ENCODE measurements around the gene KRT222. TPM values are rescaled to one million over a fixed set of nuclear protein-coding genes. Genes with fewer than 3 reads are reported as not detected.

KRT222 gene
- total RNA-seq, 1 donor from 2014 or later, result 1.3 TPM

DNA sequence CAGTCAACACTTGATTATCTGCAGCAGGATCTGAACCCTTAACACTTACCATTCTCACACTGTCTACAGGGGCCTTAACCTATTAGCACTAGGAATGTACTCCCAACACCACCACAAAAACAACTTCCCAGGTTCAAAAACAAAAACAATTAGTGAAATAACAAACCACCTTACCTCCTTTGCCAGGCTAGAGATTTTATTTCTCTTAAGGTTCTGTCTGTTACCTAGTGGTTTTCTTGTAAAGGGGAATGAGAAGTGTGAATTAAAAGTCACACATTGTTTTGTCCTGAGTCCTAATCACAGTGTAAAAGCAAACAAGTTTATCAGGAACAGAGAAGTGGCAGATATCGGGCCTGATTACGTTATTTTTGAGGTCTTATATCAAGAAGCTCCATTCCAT, 27.0 kb downstream of the KRT222 start:
- Histone ChIP-seq H3K4me3 (no peak overlapping the region), H3K36me3 (peaks cover 98% of the 10 kb centered on the region), H3K9me3 (no peaks in the 10 kb centered on the region), H3K27me3 (ENCODE audit: low read depth) (no peaks in the 10 kb centered on the region), H3K4me1 (no peaks in the 10 kb centered on the region), H3K27ac (no peak overlapping the region)
- intact Hi-C loops (cut with DNase I), result no loop called here
- ATAC-seq (no peak), DNase-seq (no peak)
- TF ChIP-seq, protein P1, sequence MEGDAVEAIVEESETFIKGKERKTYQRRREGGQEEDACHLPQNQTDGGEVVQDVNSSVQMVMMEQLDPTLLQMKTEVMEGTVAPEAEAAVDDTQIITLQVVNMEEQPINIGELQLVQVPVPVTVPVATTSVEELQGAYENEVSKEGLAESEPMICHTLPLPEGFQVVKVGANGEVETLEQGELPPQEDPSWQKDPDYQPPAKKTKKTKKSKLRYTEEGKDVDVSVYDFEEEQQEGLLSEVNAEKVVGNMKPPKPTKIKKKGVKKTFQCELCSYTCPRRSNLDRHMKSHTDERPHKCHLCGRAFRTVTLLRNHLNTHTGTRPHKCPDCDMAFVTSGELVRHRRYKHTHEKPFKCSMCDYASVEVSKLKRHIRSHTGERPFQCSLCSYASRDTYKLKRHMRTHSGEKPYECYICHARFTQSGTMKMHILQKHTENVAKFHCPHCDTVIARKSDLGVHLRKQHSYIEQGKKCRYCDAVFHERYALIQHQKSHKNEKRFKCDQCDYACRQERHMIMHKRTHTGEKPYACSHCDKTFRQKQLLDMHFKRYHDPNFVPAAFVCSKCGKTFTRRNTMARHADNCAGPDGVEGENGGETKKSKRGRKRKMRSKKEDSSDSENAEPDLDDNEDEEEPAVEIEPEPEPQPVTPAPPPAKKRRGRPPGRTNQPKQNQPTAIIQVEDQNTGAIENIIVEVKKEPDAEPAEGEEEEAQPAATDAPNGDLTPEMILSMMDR (IDR thresholded peaks at IDR 0.05), result no peak

DNA sequence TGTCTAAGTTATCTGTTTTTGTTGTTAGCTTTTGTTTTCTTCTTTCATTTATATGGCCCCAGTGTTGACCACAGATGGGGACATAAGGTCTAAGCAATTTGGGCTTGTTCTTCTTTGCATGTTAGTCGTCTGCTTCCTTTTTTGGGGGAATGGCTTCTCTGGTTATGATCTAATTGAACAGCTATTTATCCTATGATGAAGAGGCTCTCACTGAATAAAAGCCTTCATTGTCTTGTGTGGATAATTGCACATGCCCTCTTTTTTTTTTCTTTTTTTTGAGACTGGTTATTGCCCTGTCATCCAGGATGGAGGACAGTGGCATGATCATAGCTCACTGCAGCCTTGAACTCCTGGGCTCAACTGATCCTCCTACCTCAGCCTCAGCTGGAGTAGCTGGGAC, 31.1 kb downstream of the KRT222 start:
- Histone ChIP-seq H3K4me1 (no peaks in the 10 kb centered on the region), H3K36me3 (peaks cover 100% of the 10 kb centered on the region), H3K27ac (no peak overlapping the region), H3K9me3 (no peaks in the 10 kb centered on the region), H3K27me3 (ENCODE audit: low read depth) (no peaks in the 10 kb centered on the region), H3K4me3 (no peak overlapping the region)
- no peak for ATAC-seq
- DNase-seq, result no peak
- intact Hi-C loops (cut with DNase I), result no loop called here
- TF ChIP-seq, protein P1 (IDR thresholded peaks at IDR 0.05), result no peak

DNA sequence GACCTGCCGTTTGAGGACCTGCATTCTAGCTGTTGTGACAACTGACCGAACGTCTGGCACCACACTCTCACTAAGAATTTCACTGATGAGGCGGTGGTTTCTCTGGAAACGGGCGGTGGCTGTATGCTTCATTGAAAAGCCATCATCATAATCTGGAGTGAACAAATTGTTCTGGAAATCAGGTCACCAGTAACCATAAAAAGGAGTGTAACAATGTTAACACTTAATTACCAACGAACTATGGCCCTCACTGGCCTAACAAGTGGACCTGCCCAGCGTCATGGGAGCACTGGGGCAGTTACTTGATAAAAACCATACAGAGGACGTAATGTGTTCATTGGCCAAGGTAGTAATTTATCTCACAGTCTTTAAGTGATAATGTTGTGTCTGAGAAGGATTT, 32.8 kb downstream of the KRT222 start:
- Histone ChIP-seq H3K4me3 (no peak overlapping the region), H3K36me3 (peaks cover 97% of the 10 kb centered on the region)
- intact Hi-C loops (cut with DNase I), result no loop called here

DNA sequence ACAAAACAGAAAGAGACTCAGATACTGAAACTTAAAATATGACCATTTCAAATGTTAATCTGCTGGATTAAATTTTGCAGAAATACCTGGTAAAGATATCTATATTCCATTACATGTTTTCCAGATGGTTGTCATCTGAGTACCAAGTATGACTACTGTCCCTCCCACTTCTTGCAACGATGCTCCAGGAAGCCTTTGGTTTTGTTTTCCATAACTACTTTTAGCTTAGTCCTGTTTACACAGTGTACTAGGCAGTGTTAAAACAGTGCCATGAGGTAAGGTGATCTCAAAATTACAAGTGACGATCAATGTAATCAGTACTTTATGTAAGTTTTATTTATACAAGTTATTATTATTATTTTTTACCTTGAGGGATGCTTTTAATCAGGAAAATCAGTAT, 35.1 kb downstream of the KRT222 start:
- intact Hi-C loops (cut with DNase I), result no loop called here
- H3K36me3 ChIP-seq, result peaks cover 73% of the 10 kb centered on the region

More for the DNA sequence above, 32.8 kb downstream of the KRT222 start:
- Histone ChIP-seq H3K4me1 (no peaks in the 10 kb centered on the region), H3K27me3 (ENCODE audit: low read depth) (no peaks in the 10 kb centered on the region), H3K27ac (no peak overlapping the region), H3K9me3 (no peaks in the 10 kb centered on the region)
- DNase-seq (no peak), ATAC-seq (no peak)
- TF ChIP-seq, protein P1 (IDR thresholded peaks at IDR 0.05), result no peak

DNA sequence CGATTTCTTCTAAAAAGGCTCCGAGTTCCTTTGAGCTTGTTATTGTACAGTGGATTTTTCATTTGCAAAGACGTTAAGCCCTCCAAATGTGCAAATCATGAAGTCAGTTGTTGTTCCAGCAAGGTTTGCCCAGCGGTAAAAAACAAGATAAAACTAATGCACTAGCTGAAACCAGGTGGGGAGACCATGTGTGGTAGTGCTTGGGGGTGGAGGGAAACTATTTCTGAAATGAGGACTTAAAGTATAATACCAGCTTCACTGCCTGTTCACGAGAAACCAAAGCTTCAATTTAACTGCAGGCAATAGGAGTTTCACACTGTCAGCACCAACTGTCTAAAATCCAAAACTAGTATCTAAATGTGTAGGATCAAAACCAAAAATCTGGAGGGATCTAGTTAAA, 39.7 kb downstream of the KRT222 start:
- H3K27me3 ChIP-seq (ENCODE audit: low read depth), result no peaks in the 10 kb centered on the region
- intact Hi-C loops (cut with DNase I), result no loop called here
- no peak overlapping the region for H3K4me3 ChIP-seq
- no peaks in the 10 kb centered on the region for H3K9me3 ChIP-seq
- H3K27ac ChIP-seq, result no peak overlapping the region
- peaks cover 28% of the 10 kb centered on the region for H3K36me3 ChIP-seq
- peaks cover 7% of the 10 kb centered on the region for H3K4me1 ChIP-seq
- TF ChIP-seq, protein P1 (IDR thresholded peaks at IDR 0.05), result no peak
- ATAC-seq, result no peak
- DNase-seq, result no peak

More for the DNA sequence above, 35.1 kb downstream of the KRT222 start:
- Histone ChIP-seq H3K27me3 (ENCODE audit: low read depth) (no peaks in the 10 kb centered on the region), H3K4me3 (no peak overlapping the region), H3K4me1 (no peaks in the 10 kb centered on the region), H3K9me3 (no peaks in the 10 kb centered on the region), H3K27ac (no peak overlapping the region)
- DNase-seq (no peak), ATAC-seq (no peak)
- TF ChIP-seq, protein P1 (IDR thresholded peaks at IDR 0.05), result no peak

All from lower lobe of right lung (tissue), 2 donors.